ENCODE results near the gene FHIT.

The FHIT gene

DNA sequence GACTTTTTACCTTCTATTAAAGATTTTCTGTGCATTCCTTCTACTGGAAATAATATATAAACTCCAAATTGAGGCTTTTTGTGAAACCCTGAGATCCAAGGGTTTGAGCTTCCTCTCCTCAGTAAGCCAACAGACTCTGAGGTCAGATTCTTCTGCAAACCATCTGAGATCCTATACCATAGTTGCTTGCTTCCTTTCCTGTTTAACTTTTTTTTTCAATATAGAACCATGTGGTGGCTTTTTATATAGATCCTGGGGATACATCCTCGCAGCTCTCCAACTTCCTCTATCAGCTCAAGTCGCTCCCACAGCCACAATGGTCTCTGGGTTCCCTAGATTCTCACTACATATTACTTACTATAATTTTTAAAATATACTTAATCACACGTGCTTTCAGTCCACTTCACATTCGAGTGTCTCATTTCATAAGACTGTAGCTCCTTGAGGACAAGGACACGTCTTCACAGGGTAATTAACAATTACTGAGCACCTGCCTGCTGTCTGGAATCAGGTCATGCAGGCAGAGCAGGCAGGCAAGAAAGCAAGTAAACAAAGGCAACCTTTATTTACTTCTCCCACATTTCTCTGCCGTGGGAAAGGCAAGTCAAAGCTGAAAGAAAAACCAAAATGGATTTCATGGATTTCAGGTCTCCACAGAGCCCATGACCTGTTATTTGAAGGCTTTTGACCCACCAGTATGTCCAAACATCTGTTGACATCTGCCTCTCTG lies 941.5 kb downstream of the FHIT start:
- no peak for DNase-seq

GRCh38 chr3:60308808-60309207 lies 942.4 kb downstream of the FHIT start:
- no peak for DNase-seq

GRCh38 chr3:60307562-60308199 lies 943.6 kb downstream of the FHIT start:
- no peak for DNase-seq

GRCh38 chr3:60304112-60304511 lies 947.1 kb downstream of the FHIT start:
- DNase-seq: no peak

DNA sequence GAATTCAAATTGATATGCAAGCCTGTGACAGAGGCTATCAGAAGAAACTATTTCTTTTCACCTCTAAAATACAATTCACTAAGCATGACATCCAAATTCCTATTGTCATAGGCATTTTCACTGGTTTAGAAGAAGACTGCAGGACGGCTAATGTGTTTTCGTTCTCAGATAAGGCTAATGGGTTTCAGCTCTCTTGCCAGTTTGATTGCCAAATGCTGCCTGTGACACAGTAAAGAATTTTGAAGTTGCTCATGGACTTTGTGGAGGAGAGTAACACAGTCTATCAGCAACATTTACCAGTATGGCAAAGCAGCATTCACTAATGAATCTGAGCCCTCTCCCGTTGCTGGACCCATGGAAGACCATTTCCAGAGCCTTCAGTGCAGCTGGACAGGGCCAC lies 948.1 kb downstream of the FHIT start:
- DNase-seq: no peak

DNA sequence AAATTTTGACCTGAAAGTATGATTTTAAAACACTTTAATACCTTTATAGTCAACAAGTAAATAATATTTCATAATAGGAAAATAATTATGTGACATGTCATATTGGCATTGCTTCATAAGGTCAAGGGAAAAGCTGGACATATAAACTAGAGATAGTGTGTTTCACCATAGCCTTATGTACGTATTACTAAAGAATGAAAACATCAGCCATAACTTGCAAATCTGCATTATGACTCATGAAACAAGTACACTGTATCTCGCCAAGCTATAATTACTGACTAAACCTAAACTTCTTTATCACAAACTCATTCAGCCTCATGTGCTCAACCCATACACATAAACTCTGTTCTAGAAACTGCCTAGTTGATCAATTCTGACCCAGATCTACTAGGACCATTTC lies 950.1 kb downstream of the FHIT start:
- no peak for DNase-seq

GRCh38 chr3:60298141-60298540 lies 953.1 kb downstream of the FHIT start:
- no peak for DNase-seq

GRCh38 chr3:60294181-60294580 lies 957.1 kb downstream of the FHIT start:
- no peak for DNase-seq

DNA sequence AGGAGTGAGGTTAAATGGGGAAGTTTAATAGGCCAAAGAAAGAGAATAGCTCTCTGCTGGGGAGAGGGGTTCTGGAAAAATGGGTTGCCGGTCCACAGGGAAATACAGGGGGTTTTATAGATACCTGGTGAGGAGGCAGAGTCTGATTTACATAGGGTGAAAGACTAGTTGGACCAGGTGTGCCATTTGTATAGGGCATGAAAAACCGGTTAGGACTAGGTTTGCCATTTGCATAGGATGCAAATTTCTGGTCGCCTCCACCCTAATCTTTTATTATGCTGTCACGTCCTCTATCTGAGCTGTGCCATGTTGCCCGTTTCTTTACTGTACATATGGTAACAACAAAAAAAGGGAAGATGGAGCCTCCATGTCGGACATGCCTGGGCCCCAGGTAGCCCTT lies 960.1 kb downstream of the FHIT start:
- no peak for DNase-seq

DNA sequence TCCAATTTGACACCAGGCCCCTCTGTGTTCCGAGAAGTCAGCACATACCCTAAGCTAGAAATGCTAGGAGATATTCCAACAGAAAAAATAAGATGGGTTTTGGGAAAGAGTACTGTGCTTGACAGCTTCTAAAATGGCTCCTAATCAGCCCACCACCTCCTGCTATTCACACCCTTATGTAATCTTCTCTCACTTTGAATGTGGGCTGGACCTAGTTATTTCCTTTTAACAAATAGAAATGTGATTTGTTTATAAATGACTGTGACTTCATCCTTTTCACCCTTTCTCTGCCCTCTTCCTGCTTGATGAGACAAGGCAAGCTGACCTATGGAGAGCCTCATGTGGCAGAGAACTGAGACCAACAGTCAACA lies 961.1 kb downstream of the FHIT start:
- no peak for DNase-seq

DNA sequence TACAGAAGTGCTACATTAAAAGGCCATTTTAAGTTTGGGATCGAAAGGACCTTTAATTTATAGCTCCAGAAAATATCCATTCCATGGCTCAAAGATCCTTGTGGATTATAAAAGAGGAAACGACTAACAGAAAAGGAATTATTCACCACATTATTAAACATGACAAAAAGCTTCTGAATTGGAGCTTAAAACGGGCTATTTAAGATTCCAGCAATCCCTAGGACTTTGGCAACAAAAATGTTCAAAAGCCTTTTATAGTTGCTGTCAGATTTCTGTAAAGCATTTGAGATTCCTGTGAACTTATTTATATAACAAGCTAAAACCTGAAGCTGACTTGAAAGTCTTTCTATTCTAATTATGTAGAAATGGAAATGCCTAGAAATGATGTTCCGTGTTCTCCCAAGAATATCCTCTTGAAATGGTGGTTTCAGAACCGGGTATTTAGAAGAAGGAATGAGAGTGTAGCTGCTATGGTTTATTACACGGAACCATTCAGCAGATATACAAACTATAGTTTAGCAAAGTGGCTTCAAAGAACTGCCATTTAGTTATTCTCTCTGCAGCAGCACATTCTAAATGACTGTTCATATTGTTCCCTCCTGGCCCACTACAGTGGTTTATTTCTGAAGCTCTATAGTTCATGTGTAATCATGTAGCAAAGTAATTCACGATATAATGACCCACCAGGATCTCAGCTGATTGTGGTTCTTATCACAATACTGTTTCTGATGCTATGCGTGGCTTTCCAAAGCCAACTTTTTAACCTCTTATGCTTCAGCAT lies 961.7 kb downstream of the FHIT start:
- DNase-seq: no peak

DNA sequence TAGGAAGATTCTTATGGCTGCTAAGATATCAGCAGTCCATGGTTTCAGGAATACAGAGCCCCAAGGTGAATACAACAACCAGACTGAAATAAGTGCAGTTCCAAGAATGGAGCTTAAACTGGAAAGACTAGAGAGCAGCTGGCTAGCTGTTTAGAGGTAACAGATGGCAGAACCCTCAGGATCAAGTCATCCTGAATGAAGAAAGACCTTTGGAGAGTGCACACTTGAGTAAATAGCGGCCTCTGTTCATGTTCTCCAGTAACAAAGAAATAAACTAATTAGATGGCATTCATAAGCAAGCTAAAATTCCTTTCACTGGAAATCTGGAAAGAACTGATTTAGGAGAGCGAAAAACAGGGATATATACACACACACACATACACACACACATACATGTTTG lies 968.4 kb downstream of the FHIT start:
- DNase-seq: no peak

GRCh38 chr3:60281970-60282369 lies 969.3 kb downstream of the FHIT start:
- no peak for DNase-seq

- DNase-seq: no peak
Measured at GRCh38 chr3:60277361-60277800, 973.9 kb downstream of the FHIT start.

- no peak for DNase-seq
Measured at GRCh38 chr3:60276615-60277014, 974.6 kb downstream of the FHIT start.

- DNase-seq: no peak
Measured at GRCh38 chr3:60274646-60275045, 976.6 kb downstream of the FHIT start.

- DNase-seq: no peak
Measured at GRCh38 chr3:60274098-60274497, 977.2 kb downstream of the FHIT start.

- DNase-seq: no peak
Measured at GRCh38 chr3:60269829-60270266, 981.4 kb downstream of the FHIT start.

DNA sequence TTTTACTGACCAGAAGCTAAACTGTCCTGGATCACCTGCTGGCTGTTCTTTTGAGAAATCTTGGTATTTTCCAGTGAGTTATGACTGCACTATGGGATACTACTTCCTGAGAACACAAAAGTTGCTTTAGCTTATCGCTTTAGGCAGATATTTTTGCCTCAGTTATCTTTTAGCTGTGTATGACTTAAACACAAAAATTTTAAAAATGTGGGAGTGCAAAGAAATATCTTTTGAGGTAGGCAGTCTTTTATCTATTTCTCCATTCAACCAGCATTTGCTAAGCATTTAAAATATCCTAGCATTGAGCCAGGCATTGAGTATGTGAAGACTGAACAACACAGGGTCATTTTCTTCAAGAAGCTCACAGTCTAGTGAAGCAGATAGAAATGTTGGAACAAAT lies 981.9 kb downstream of the FHIT start:
- no peak for DNase-seq

GRCh38 chr3:60268123-60268522 lies 983.1 kb downstream of the FHIT start:
- no peak for DNase-seq

- no peak for DNase-seq
Measured at GRCh38 chr3:60266444-60266843, 984.8 kb downstream of the FHIT start.

- DNase-seq: no peak
Measured at GRCh38 chr3:60263191-60263590, 988.1 kb downstream of the FHIT start.

- no peak for DNase-seq
Measured at GRCh38 chr3:60262546-60262945, 988.7 kb downstream of the FHIT start.

DNA sequence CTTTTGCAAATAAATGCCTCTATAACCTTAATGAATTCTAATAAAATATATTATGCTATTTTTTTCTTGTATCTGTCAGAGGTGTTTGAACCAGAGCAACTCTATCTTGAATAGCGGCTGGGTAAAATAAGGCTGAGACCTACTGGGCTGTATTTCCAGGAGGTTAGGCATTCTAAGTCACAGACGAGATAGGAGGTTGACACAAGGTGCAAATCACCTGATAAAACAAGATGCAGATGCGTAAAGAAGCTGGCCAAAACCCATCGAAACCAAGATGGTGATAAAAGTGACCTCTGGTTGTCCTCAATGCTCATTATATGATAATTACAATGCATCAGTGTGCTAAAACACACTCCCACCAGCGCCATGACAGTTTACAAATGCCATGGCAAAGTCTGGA lies 990.7 kb downstream of the FHIT start:
- DNase-seq: no peak
